Measurements from ENCODE around the gene KAZN. TPM values are rescaled to one million over a fixed set of nuclear protein-coding genes. Genes with fewer than 3 reads are reported as not detected.

Gene KAZN
- total RNA-seq, 6 experiments from 2014 or later = 13.1 to 22.3 (median 20.7) TPM

- no peaks in the 10 kb centered on the region for H3K9me3 Mint-ChIP-seq
- TF ChIP-seq, protein P1, sequence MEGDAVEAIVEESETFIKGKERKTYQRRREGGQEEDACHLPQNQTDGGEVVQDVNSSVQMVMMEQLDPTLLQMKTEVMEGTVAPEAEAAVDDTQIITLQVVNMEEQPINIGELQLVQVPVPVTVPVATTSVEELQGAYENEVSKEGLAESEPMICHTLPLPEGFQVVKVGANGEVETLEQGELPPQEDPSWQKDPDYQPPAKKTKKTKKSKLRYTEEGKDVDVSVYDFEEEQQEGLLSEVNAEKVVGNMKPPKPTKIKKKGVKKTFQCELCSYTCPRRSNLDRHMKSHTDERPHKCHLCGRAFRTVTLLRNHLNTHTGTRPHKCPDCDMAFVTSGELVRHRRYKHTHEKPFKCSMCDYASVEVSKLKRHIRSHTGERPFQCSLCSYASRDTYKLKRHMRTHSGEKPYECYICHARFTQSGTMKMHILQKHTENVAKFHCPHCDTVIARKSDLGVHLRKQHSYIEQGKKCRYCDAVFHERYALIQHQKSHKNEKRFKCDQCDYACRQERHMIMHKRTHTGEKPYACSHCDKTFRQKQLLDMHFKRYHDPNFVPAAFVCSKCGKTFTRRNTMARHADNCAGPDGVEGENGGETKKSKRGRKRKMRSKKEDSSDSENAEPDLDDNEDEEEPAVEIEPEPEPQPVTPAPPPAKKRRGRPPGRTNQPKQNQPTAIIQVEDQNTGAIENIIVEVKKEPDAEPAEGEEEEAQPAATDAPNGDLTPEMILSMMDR (IDR thresholded peaks at IDR 0.05) = no peak
- no peak overlapping the region for H3K4me3 Mint-ChIP-seq
- peaks cover 67% of the 10 kb centered on the region for H3K4me1 Mint-ChIP-seq (ENCODE audit: low read depth)
- no peaks in the 10 kb centered on the region for H3K36me3 Mint-ChIP-seq (ENCODE audit: low read depth)
- H3K27ac Mint-ChIP-seq = 0 out of 2 replicates have a peak overlapping the region, but pooled peaks have one; percentile 94
- H3K27me3 Mint-ChIP-seq (ENCODE audit: insufficient read depth) = peaks cover 1% of the 10 kb centered on the region
- no peak for DNase-seq
These were observed 558.4 kb downstream of the KAZN start for GRCh38 chr1:15156807-15157380.

GRCh38 chr1:15157524-15158399 lies 559.3 kb downstream of the KAZN start:
- H3K4me3 Mint-ChIP-seq = peak overlapping the region; percentile 86; the same call in 1 of the 2 replicates
- no peaks in the 10 kb centered on the region for H3K9me3 Mint-ChIP-seq
- TF ChIP-seq, protein P1 (IDR thresholded peaks at IDR 0.05) = no peak
- peak overlapping the region; percentile 94 for H3K27ac Mint-ChIP-seq
- no peaks in the 10 kb centered on the region for H3K36me3 Mint-ChIP-seq (ENCODE audit: low read depth)
- H3K4me1 Mint-ChIP-seq (ENCODE audit: low read depth) = peaks cover 76% of the 10 kb centered on the region
- peaks cover 1% of the 10 kb centered on the region for H3K27me3 Mint-ChIP-seq (ENCODE audit: insufficient read depth)
- no peak for DNase-seq

GRCh38 chr1:15158506-15159165 lies 560.2 kb downstream of the KAZN start:
- H3K9me3 Mint-ChIP-seq = no peaks in the 10 kb centered on the region
- peaks cover 1% of the 10 kb centered on the region for H3K27me3 Mint-ChIP-seq (ENCODE audit: insufficient read depth)
- H3K36me3 Mint-ChIP-seq (ENCODE audit: low read depth) = no peaks in the 10 kb centered on the region
- TF ChIP-seq, protein P1 (IDR thresholded peaks at IDR 0.05) = no peak
- H3K27ac Mint-ChIP-seq = peak overlapping the region; percentile 94
- H3K4me1 Mint-ChIP-seq (ENCODE audit: low read depth) = peaks cover 78% of the 10 kb centered on the region
- DNase-seq = peak; percentile 78
- peak overlapping the region; percentile 86 for H3K4me3 Mint-ChIP-seq

DNA sequence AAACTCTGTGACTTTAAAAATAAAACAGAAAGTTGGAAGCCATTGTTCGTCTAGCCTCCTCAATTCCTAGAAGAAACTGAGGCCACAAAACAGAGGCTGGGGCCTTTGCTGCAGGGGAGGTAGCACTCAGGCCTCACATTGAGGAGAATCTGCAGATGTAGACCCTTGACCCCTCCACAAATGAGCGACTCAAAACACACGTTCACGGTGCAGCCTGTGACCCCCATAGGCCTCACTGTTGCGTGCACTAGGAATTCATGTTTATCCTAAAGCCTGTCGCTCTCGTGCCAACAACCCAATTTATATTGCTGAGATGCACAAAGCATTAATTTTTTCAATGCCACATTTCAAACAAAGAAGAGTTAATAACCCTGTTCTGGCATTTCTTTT lies 560.7 kb downstream of the KAZN start:
- H3K27me3 Mint-ChIP-seq (ENCODE audit: insufficient read depth) = peaks cover under 1% of the 10 kb centered on the region
- TF ChIP-seq, protein P1 (IDR thresholded peaks at IDR 0.05) = no peak
- no peak for DNase-seq
- peak overlapping the region; percentile 86 for H3K4me3 Mint-ChIP-seq
- H3K36me3 Mint-ChIP-seq (ENCODE audit: low read depth) = no peaks in the 10 kb centered on the region
- no peaks in the 10 kb centered on the region for H3K9me3 Mint-ChIP-seq
- H3K4me1 Mint-ChIP-seq (ENCODE audit: low read depth) = peaks cover 78% of the 10 kb centered on the region
- H3K27ac Mint-ChIP-seq = peak overlapping the region; percentile 94

- Mint-ChIP-seq H3K4me1 (ENCODE audit: low read depth) (peaks cover 71% of the 10 kb centered on the region), H3K27me3 (ENCODE audit: insufficient read depth) (no peaks in the 10 kb centered on the region; the same call in 1 of the 2 replicates), H3K4me3 (no peak overlapping the region), H3K36me3 (ENCODE audit: low read depth) (no peaks in the 10 kb centered on the region), H3K27ac (peak overlapping the region; percentile 36; the same call in 1 of the 2 replicates), H3K9me3 (no peaks in the 10 kb centered on the region)
- TF ChIP-seq, protein P1 (IDR thresholded peaks at IDR 0.05) = no peak
- DNase-seq = no peak
These were observed 562.1 kb downstream of the KAZN start for GRCh38 chr1:15160626-15161025.

Measured in HFFc6 (cell line).